GM21576 (cell line): Measurements from ENCODE around the gene GSC.

ENCODE experiments used
- ATAC-seq: cut with Tn5 transposase; IDR thresholded peaks from one replicate; pipeline ENCODE4 v1.9.1; 2021; ENCODE audit warnings: mild to moderate bottlenecking, moderate library complexity; ENCODE audit not compliant: unreplicated experiment

The GSC gene

GRCh38 chr14:94772548-94772947, 2.6 kb upstream of the GSC start:
- ATAC-seq, result no peak

GRCh38 chr14:94771906-94772490, 2.1 kb upstream of the GSC start:
- no peak for ATAC-seq

GRCh38 chr14:94771158-94771905, 1.4 kb upstream of the GSC start:
- no peak for ATAC-seq

GRCh38 chr14:94770815-94771157, 873 bp upstream of the GSC start:
- ATAC-seq, result no peak

GRCh38 chr14:94770251-94770749, 387 bp upstream of the GSC start:
- ATAC-seq, result no peak

DNA sequence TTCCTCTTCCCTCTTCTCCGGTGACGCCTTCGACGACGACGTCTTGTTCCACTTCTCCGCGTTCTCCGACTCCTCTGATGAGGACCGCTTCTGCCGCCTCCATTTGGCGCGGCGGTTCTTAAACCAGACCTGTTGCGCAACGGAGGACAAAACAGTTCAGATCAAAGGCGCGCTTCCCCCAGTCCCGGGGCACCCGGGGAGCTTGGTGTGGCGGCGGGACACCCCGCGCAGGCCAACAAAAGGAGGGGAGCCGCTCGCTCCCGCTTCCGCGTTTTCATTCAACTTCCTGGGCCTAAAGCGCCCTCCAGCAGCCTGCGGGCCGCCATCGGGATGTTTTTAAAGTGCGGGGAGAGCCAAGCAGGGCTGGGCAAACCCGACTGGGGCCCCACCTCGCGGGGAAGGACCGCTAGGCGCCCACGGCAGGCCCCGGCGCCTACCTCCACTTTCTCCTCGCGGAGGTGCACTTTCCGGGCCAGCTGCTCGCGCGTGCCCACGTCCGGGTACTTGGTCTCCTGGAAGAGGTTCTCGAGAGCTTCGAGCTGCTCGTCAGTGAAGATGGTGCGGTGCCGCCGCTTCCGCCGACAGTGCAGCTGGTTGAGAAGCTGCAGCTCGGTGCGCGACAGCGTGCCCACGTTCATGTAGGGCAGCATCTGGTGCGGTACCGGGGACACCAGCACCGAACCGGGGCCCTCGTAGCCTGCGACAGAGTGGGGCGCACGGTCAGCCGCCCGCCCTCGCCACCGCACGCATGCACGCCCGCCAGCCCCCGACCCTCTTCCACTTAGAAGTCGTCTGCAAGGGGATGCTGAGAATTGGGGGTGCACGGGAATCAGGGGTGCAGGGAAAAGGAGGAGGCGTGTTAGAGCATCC, 1.2 kb downstream of the GSC start:
- ATAC-seq, result no peak

GRCh38 chr14:94768141-94768520, 1.8 kb downstream of the GSC start:
- no peak for ATAC-seq

DNA sequence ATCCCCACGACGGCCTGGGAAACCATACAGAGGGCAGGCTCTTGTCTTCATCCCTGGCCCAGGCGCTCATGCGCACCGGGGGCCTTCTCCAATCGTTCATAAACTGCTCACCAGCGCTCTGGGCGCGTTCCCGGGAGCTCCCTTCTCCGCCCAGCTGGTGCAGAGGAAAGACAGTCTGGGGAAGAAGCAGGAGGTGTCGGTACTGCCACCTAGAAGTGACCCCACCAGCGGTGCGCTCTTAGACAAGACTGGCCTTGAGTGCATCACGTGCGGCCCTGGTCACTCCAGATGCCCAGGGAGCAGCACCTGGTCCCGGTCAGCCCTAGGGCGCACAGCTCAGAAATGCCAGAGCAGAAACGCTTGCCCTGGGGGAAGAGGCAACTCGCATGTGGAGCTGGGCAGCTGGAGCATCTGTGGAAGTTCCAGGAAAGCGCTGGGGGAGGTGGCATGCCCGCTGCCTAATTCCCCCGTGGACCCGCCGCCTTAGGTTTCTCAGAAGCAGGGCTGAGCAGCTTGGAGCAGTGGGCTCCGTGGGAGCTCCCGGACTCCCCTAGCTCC, 2.5 kb downstream of the GSC start:
- ATAC-seq, result no peak

DNA sequence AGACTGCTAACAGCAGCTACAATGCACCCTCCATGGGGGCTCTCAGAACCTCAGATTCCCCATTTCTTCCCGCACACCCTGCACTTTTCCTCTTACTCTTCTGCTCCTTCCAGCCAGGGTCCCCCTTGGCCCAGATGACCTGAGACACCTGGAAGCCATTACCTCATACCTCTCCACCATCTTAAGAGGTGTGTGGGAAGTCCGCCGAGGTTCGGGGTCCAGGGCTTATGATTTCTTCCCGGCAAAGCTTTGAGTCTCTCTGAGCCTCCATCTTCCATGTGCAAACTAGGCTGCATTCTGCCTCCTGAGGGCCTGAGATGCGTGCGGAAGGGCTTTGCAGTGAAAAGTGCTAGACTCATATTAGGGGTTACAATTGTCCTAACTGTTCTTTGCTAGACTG, 5.3 kb downstream of the GSC start:
- ATAC-seq, result no peak

DNA sequence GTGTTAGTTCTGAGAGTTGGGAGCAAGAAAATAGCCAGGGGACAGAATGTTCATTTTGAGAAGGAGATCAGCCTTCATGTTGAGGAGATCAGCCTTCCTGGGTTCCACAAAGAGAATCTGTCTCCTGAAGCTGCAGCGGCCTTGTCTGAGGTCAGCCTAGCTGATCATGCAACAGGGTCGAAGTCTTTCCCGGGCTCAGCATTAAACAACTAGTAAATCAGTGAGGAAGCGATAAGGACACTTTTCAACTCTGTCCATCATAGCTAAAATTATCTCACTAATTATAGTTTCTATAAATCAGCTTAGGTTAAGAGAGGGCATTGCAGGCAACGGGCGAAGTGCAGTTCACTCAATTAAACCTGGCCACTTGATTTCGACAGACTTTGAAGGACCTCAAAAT, 7.5 kb downstream of the GSC start:
- no peak for ATAC-seq

DNA sequence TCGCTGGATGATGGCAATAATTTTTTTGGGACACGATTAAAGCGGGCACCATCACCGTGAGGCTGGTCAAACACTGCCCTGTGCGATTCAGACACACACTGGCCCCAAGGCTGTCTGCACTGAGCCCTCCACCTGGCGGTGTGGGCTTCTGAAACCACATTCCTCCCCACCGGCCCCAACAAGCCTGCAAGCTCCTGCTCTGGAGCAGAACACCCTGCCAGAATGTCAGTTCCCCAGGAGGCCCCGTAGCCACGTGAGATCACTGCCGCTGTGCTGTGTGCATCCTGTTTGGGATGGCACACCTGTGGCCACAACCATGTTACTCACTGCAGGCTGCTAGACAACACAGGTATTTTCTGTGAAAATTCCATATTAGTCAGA, 7.9 kb downstream of the GSC start:
- no peak for ATAC-seq

GRCh38 chr14:94761348-94761996, 8.4 kb downstream of the GSC start:
- no peak for ATAC-seq

DNA sequence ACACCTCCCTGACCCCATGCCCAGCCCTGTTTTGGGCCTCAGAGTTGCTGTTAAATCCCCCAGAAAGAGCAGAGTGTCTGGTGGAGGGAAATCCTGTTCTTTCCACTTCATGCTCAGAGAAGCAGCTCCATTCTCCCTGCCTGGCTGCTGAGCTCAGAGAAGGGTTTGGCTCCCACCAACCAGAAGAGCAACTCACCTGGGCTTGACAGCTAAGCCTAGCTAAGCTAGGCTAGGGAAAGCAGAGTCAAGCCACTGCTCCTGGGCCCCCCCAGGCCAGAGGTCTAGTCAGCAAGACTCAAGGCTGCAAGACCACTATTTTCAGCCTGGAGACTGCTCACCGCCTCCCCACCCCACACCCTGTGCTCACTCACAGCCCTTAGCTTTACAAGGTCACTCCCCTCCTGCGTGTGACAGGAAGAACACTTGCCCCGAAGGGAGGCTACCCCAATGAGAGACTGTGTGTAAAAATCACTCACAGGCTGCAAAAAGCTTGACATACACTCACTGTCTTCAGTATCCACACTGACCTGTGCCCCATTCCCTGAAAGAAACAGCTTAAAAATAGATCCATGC, 13.5 kb downstream of the GSC start:
- ATAC-seq, result no peak

DNA sequence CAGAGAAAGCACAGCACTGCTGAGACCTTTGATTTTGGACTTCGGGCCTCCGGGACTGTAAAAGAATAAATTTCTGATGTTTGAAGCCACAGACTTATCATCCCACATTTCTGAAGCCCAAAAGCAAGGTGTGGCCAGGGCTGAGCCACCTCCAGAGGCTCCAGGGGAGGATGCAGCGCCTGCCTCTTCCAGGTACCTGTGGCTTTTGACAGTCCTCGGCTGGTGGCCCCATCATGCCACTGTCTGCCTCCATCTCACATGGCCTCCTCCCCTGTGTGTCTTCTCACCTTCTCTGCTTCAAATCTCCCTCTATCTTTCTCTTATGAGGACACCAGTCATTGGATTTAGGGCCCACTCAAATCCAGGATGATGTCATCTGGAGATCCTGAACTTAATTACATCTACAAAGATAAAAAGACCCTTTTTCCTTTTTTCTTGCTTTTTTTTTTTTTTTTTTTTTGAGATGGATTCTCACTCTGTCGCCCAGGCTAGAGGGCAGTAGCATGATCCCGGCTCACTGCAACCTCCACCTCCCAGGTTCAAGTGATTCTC, 15.4 kb downstream of the GSC start:
- no peak for ATAC-seq

GRCh38 chr14:94752591-94753436, 17.1 kb downstream of the GSC start:
- ATAC-seq, result no peak

DNA sequence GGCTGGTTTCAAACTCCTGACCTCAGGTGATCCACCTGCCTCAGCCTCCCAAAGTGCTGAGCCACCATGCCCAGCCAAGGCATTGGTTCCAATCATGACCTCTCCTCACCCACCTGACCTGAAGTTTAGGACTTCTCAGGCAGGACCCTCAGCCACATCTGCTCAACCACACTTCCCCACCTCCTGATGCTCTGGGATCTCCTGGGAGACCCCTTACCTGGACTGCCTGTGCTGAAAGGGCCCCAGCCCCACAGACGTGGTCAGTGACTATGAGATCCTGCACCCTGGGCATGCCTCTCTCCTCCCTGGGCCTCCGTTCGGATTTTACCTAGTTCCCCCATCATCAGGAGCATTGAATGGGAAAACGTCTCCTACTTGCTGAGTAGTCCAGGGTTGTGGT, 18.0 kb downstream of the GSC start:
- no peak for ATAC-seq

GRCh38 chr14:94751321-94751720, 18.6 kb downstream of the GSC start:
- ATAC-seq, result no peak

DNA sequence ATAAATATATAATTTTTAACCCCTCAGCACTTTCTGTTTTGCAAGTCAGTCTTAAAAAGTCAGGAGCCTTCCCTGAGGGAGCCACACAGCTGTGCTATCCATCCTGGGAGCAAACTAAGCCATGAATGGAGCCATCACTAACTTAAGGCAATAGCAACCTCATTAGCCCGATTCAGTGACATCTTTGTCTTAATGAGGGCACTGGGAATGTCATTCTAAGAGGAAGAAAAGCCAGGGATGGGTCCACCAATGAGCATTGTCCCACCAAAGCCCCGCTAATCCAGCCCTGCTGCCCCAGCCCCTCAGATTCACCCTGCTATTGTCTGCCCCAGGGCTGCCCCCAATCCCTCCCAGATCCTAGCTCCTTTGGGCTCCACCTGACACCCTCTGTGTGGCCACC, 19.5 kb downstream of the GSC start:
- no peak for ATAC-seq

- no peak for ATAC-seq
Observed at GRCh38 chr14:94748667-94749347, 21.1 kb downstream of the GSC start.
